BLaER1 treated with 17β-estradiol and CSF1 and Interleukin-3, amounts not matched to agents 10 nM and 100 nM (cell line): Measurements from ENCODE around the gene EN1.

Experiments
- H3K27ac ChIP-seq, 11 experiments: shearing (Covaris generic); formaldehyde crosslinking; 2 replicates each; pipeline ENCODE4 v1.8.1; 2022
- H3K27me3 ChIP-seq, 11 experiments: shearing (Covaris generic); formaldehyde crosslinking; 2 replicates each; pipeline ENCODE4 v1.8.1; 2022
- H3K36me3 ChIP-seq, 11 experiments: shearing (Covaris generic); formaldehyde crosslinking; 2 replicates each; pipeline ENCODE4 v1.8.1; 2022
- H3K4me1 ChIP-seq, 10 experiments: shearing (Covaris generic); formaldehyde crosslinking; 2 replicates each; pipeline ENCODE4 v1.8.1; 2022
- H3K4me2 ChIP-seq, 11 experiments: shearing (Covaris generic); formaldehyde crosslinking; 2 replicates each; pipeline ENCODE4 v1.8.1; 2022
- H3K4me3 ChIP-seq, 10 experiments: shearing (Covaris generic); formaldehyde crosslinking; 2 replicates each; pipeline ENCODE4 v1.8.1; 2022
- H3K9ac ChIP-seq, 11 experiments: shearing (Covaris generic); formaldehyde crosslinking; 2 replicates each; pipeline ENCODE4 v1.8.1; 2022
- H3K9me3 ChIP-seq, 11 experiments: shearing (Covaris generic); formaldehyde crosslinking; replicated peaks in 1 of 11; 2 replicates each; pipeline ENCODE4 v1.8.1; 2022
- H4K20me1 ChIP-seq, 11 experiments: shearing (Covaris generic); formaldehyde crosslinking; 2 replicates each; pipeline ENCODE4 v1.8.1; 2022
- Cebpa-rat ChIP-seq, 11 experiments: shearing (Covaris generic); IDR thresholded peaks; 2 replicates each; pipeline ENCODE4 v1.8.1; 2022

Gene EN1

DNA sequence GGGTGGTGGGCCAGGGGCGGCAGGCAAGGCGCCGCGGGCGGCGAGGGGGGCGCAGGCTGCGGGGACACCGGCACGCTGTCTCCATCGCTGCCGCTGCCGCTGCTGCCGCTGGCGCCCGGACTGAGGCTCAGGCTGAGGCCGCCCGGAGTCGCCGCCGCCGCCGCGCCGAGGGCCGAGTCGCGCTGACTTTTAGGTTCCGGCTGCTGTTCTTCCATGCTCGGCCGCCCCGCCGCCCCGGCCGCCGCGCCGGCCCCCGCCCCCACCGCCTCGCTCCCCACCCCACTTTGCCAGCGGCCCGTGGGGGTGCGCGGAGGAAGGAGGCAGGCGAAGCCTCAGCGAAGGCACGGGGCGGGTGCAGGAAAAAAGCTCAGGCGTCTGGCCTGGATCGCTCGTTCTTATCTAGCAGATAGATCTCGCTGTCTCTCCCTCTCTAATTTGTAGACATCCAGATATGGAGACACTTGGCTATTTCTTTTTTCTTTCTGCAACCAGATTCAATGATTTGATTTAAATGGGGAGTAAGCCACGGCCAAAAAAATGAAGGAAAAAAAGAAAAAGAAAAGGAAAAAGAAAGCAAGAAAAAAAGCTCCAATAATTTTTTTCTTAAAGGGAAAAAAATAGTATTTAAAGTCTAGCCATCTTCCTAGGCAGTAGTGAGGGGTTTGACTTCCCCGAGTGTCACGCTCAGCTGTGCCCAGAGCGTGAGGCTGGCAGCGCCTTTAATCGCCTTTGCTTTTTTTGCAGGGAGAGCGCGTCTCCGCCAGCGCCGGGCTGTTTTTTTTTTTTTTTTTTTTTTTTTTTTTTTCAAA, at the start of gene EN1:
EN1 (minus strand) TSS at position 696 of the 809 bp plus-strand sequence; CDS start at position 215, 481 bp downstream.
- no peak for TF ChIP-seq Cebpa-rat (IDR thresholded peaks at IDR 0.05)
- H4K20me1 ChIP-seq: peaks cover 0 to 68% (median 43%) of the 10 kb centered on the region in 11 experiments; a peak in 16 of 22 replicates
- no peaks in the 10 kb centered on the region for H3K36me3 ChIP-seq
- peaks cover 99 to 100% (median 100%) of the 10 kb centered on the region in 11 experiments for H3K27me3 ChIP-seq
- H3K9ac ChIP-seq: no peak within 1 kb of the TSS
- H3K27ac ChIP-seq: no peak within 1 kb of the TSS
- no peak within 1 kb of the TSS for H3K4me2 ChIP-seq
- peaks cover 20 to 64% (median 38%) of the 10 kb centered on the region in 11 experiments; a peak in 21 of 22 replicates for H3K9me3 ChIP-seq
- H3K4me1 ChIP-seq: 0 out of 20 replicates have a peak, but pooled peaks cover 0 to 4% (median 0%) of the 10 kb centered on the region in 10 experiments
- H3K4me3 ChIP-seq: no peak within 1 kb of the TSS

DNA sequence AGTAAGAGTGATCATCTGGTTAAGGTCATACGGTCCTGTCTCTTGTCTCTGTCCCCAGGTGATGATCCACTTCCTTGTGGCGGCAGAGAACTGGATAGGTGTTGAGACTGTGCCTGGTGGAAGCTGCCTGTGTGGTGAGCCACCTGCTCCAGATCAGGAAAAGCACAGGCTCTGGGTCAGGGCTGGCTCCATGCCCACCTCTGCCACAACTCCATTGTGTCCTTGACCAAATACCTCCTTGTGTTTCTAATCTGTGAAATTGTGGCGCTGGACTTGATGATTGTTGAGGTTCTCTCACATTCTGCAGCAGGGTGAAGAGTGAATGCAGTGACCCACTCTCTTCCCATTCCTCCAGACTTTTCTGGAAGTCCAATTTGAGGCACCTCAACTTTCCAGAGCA, 45.7 kb upstream of the EN1 start:
- no peak overlapping the region for H3K4me3 ChIP-seq
- no peak overlapping the region for H3K9ac ChIP-seq
- H4K20me1 ChIP-seq: no peaks in the 10 kb centered on the region
- H3K27me3 ChIP-seq: 0 out of 22 replicates have a peak, but pooled peaks cover 0 to 3% (median 0%) of the 10 kb centered on the region in 11 experiments
- H3K4me2 ChIP-seq: no peak overlapping the region
- H3K27ac ChIP-seq: no peak overlapping the region
- peaks cover 15 to 29% (median 21%) of the 10 kb centered on the region in 11 experiments for H3K9me3 ChIP-seq
- H3K4me1 ChIP-seq: peaks cover 0 to 10% (median 0%) of the 10 kb centered on the region in 10 experiments; a peak in 3 of 20 replicates
- peaks cover 0 to 7% (median 0%) of the 10 kb centered on the region in 11 experiments; a peak in 1 of 22 replicates for H3K36me3 ChIP-seq
- no peak for TF ChIP-seq Cebpa-rat (IDR thresholded peaks at IDR 0.05)

DNA sequence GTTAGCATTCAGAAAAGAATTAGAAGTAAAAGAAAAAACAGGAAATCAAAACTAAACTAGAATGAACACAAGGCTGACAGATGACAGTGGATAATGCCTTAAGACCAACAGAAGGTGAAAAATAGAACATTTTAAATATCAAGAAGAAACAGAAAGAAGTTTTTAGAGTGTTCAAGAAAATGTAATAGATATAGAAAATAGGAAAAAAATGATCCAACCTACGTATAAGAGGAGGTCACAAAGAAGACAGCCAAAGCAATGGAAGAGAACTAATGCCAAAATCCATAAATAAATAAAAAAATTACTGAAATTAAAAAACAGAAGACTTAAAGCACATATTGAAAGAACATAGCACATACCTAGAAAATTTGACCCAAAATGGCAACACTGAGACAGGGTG, 42.5 kb upstream of the EN1 start:
- H3K4me1 ChIP-seq: peaks cover 0 to 19% (median 0%) of the 10 kb centered on the region in 10 experiments; a peak in 5 of 20 replicates
- no peak overlapping the region for H3K9ac ChIP-seq
- peaks cover 15 to 29% (median 21%) of the 10 kb centered on the region in 11 experiments for H3K9me3 ChIP-seq
- no peak overlapping the region for H3K27ac ChIP-seq
- no peak overlapping the region for H3K4me2 ChIP-seq
- TF ChIP-seq Cebpa-rat (IDR thresholded peaks at IDR 0.05): no peak
- no peaks in the 10 kb centered on the region for H4K20me1 ChIP-seq
- no peak overlapping the region for H3K4me3 ChIP-seq
- peaks cover 0 to 7% (median 0%) of the 10 kb centered on the region in 11 experiments; a peak in 1 of 22 replicates for H3K36me3 ChIP-seq
- H3K27me3 ChIP-seq: 0 out of 22 replicates have a peak, but pooled peaks cover 0 to 3% (median 0%) of the 10 kb centered on the region in 11 experiments

DNA sequence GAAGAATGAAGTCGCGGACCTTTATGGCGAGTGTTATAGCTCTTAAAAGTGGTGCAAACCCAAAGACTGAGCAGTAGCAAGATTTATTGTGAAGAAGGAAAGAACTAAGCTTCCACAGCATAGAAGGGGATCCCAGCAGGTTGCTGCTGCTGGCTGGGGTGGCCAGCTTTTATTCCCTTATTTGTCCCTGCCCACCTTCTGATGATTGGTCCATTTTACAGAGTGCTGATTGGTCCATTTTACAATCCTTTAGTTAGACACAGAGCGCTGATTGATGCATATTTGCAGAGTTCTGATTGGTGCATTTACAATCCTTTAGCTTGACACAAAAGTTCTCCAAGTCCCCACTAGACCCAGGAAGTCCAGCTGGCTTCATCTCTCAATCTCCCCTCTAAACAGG, 36.3 kb upstream of the EN1 start:
- H3K27ac ChIP-seq: no peak overlapping the region
- H4K20me1 ChIP-seq: no peaks in the 10 kb centered on the region
- H3K27me3 ChIP-seq: no peaks in the 10 kb centered on the region
- TF ChIP-seq Cebpa-rat (IDR thresholded peaks at IDR 0.05): no peak
- H3K9me3 ChIP-seq: peaks cover 0 to 12% (median under 1%) of the 10 kb centered on the region in 11 experiments; a peak in 11 of 22 replicates
- H3K4me3 ChIP-seq: no peak overlapping the region
- H3K4me2 ChIP-seq: peak overlapping the region in 3 of 11 experiments; percentile 85 to 97 (median 93); a peak in 5 of 22 replicates
- H3K9ac ChIP-seq: no peak overlapping the region
- peaks cover 13 to 50% (median 20%) of the 10 kb centered on the region in 10 experiments for H3K4me1 ChIP-seq
- H3K36me3 ChIP-seq: no peaks in the 10 kb centered on the region

DNA sequence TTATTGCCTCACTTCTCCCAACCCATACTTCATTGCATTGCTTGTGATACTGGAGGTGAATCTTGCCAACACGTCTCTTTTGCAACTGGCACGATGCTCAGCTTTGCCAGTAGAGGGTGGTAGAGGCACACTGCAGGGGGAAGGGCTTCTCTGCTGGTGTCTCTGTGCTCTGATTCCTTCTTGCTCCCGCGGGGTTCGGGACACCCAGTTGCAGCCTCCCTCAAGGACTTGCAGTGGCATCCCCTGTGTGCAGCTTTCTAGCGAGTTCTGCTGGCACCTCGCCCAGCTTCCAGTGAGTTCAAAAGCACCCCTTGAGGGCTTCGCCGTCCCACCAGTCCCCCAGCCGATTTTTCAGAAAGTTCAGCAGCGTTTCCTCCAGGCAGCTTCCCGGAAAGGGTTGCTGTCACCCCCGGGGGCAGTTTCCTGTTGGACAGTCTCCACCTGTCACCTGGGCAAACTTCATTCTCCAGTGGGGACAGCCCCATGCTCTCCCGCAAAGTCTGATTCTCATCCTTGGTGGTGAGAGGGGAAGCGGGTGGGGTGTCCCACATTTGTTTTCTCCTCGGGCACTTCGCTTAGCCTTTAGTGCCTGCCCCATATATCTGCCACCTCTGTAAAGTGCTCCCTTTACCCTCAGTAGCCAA, 35.4 kb upstream of the EN1 start:
- no peaks in the 10 kb centered on the region for H3K36me3 ChIP-seq
- H3K9ac ChIP-seq: peak overlapping the region in 7 of 11 experiments; percentile 19 to 58 (median 55); a peak in 10 of 22 replicates
- H3K27ac ChIP-seq: peak overlapping the region in 2 of 11 experiments; percentile 43 to 58; a peak in 4 of 22 replicates
- H3K9me3 ChIP-seq: peaks cover 0 to 10% (median 0%) of the 10 kb centered on the region in 11 experiments; a peak in 6 of 22 replicates
- H3K27me3 ChIP-seq: no peaks in the 10 kb centered on the region
- H3K4me3 ChIP-seq: peak overlapping the region in 5 of 10 experiments; percentile 37 to 49 (median 48); a peak in 9 of 20 replicates
- H3K4me1 ChIP-seq: peaks cover 13 to 59% (median 29%) of the 10 kb centered on the region in 10 experiments
- peak overlapping the region; percentile 49 to 97 (median 80) for H3K4me2 ChIP-seq
- TF ChIP-seq Cebpa-rat (IDR thresholded peaks at IDR 0.05): no peak
- no peaks in the 10 kb centered on the region for H4K20me1 ChIP-seq

DNA sequence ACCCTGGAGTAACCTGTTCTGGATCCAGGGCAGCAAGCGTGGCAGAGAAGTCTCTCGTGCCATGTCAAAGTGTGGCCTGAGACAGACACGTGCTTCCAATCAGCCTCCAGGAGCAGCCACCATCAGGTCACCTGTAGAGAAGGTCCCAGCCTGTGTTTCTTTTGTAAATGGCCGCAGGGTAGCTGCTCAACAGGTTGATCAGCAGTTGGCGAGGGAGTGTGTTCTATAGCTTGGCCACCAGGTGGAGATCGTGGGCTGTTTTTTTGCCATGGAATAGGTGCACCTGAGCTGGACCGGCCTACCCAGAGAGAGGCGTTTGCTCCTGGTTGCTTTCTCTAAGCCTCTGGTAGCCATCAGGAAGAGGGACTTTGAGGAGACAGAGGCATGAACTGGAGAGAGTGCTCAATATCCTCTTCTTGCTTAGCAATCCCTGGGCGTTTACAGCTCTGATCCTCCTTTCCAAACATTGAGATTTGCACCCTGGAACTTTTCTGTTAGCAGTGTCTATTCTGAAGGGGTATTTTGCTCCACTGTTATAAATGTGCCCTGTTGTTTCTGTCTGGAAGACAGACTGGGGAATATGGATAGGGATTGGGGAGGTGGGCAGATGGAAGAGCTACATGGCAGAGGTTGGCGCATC, 34.2 kb upstream of the EN1 start:
- Histone ChIP-seq H3K4me2 (peak overlapping the region in 8 of 11 experiments; percentile 67 to 97 (median 82); a peak in 9 of 22 replicates), H3K36me3 (no peaks in the 10 kb centered on the region), H3K4me3 (no peak overlapping the region), H3K27ac (no peak overlapping the region), H3K27me3 (no peaks in the 10 kb centered on the region), H4K20me1 (no peaks in the 10 kb centered on the region), H3K4me1 (peaks cover 13 to 59% (median 29%) of the 10 kb centered on the region in 10 experiments), H3K9me3 (peaks cover 0 to 10% (median 0%) of the 10 kb centered on the region in 11 experiments; a peak in 6 of 22 replicates), H3K9ac (no peak overlapping the region)
- TF ChIP-seq Cebpa-rat (IDR thresholded peaks at IDR 0.05): no peak

DNA sequence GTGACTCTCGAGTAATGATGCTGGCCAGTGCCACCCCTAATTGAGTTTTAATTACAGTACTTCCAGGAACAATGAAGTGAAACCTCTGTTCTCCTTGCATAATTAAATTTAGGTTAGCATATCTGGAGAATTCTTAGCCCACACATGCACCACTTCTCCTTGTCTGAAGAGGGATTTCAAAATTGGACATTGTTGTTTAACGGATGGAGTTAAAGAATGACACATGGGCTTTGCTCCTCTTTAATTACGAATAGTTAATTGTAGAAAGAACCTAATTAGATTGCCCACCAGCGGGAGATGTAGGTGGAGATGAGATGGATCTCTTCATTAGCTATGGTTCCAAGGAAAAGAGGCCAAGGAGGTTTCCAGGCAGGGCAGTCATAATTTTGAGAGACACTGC, 33.1 kb upstream of the EN1 start:
- no peaks in the 10 kb centered on the region for H4K20me1 ChIP-seq
- no peaks in the 10 kb centered on the region for H3K27me3 ChIP-seq
- H3K27ac ChIP-seq: no peak overlapping the region
- no peaks in the 10 kb centered on the region for H3K36me3 ChIP-seq
- no peak for TF ChIP-seq Cebpa-rat (IDR thresholded peaks at IDR 0.05)
- no peak overlapping the region for H3K9ac ChIP-seq
- H3K9me3 ChIP-seq: peaks cover 0 to 10% (median 0%) of the 10 kb centered on the region in 11 experiments; a peak in 6 of 22 replicates
- no peak overlapping the region for H3K4me3 ChIP-seq
- H3K4me1 ChIP-seq: peaks cover 13 to 54% (median 29%) of the 10 kb centered on the region in 10 experiments
- H3K4me2 ChIP-seq: no peak overlapping the region

DNA sequence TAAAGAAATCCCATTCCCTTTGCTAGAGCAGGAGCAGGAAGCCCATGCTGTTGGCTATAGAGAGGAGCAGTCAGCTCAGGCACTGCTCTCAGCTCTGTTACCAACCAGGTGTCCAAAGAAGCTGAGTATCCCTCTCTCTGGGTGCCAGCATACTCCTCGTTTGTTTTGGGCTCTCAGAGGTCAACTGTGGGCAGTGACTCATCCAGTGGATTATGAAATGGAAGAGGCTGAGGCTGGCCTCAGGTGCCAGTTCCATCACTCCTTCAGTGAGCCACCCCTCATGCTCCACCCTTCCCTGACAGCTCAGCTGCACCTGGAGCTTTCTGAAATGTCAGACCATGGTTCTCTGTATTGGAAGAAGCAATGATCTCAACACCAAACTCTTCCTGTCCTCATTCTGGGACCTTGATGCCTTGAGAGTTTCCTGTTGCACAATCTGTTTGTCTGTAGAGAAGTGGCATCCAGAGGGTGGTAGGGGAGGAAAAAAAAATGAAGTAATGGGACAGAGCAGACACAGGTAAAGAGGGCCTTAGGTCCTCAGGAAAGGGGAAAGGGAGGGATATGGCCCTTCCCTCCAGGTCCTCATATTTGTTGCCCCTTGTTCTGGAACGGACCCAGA, 31.2 kb upstream of the EN1 start:
- H3K9ac ChIP-seq: no peak overlapping the region
- H4K20me1 ChIP-seq: no peaks in the 10 kb centered on the region
- peaks cover 0 to 2% (median 0%) of the 10 kb centered on the region in 11 experiments; a peak in 6 of 22 replicates for H3K9me3 ChIP-seq
- peak overlapping the region in 10 of 11 experiments; percentile 18 to 80 (median 64); a peak in 18 of 22 replicates for H3K4me2 ChIP-seq
- H3K36me3 ChIP-seq: no peaks in the 10 kb centered on the region
- no peak overlapping the region for H3K4me3 ChIP-seq
- peaks cover 28 to 58% (median 41%) of the 10 kb centered on the region in 10 experiments for H3K4me1 ChIP-seq
- no peaks in the 10 kb centered on the region for H3K27me3 ChIP-seq
- H3K27ac ChIP-seq: peak overlapping the region in 5 of 11 experiments; percentile 28 to 59 (median 42); a peak in 8 of 22 replicates
- peak in 9 of 11 experiments; percentile 17 to 67 (median 56); a peak in 7 of 22 replicates for TF ChIP-seq Cebpa-rat (IDR thresholded peaks at IDR 0.05)
